Body of pancreas (tissue), 4 donors: ENCODE measurements around the gene TGFB2.

Experiments
- POLR2A ChIP-seq, 3 donors: fragments of 450-650 bp; IDR thresholded peaks; one replicate each; pipeline ENCODE4 v1.6.1; 2016; ENCODE audit warnings: antibody characterized with exemption in 3 of 3, mild to moderate bottlenecking in 2 of 3
- TF ChIP-seq, protein P1 (sequence below), 7 experiments: fragments of 450-650 bp in 4 of 7; fragments of 200-600 bp in 3 of 7; sonication (generic) in 3 of 7; IDR thresholded peaks; one replicate each; pipeline ENCODE4 v1.5.1; 2016 to 2019; ENCODE audit warnings: antibody characterized with exemption in 7 of 7

DNA sequence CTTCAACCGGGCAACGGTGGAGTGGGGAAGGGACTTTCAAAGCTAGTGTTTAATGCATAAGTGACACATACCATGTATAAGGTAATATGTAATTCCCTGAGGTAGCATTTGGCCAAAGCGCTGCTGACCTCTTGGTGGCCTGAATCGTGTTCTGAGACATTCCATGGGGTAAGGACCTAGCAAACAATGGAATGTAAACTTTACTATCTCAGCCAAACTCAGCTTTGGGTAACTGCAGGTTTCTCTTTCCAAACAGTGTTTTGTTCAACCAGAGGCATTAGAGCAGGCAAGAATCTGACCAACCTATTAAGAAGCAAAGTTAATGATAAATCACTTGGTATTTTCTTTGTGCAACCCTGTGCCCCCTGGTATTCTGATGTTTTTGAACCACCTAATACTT lies 22.0 kb downstream of the TGFB2 start:
- no peak for TF ChIP-seq POLR2A (IDR thresholded peaks at IDR 0.05)
- TF ChIP-seq, protein P1, sequence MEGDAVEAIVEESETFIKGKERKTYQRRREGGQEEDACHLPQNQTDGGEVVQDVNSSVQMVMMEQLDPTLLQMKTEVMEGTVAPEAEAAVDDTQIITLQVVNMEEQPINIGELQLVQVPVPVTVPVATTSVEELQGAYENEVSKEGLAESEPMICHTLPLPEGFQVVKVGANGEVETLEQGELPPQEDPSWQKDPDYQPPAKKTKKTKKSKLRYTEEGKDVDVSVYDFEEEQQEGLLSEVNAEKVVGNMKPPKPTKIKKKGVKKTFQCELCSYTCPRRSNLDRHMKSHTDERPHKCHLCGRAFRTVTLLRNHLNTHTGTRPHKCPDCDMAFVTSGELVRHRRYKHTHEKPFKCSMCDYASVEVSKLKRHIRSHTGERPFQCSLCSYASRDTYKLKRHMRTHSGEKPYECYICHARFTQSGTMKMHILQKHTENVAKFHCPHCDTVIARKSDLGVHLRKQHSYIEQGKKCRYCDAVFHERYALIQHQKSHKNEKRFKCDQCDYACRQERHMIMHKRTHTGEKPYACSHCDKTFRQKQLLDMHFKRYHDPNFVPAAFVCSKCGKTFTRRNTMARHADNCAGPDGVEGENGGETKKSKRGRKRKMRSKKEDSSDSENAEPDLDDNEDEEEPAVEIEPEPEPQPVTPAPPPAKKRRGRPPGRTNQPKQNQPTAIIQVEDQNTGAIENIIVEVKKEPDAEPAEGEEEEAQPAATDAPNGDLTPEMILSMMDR (IDR thresholded peaks at IDR 0.05), result no peak
